NAMALWA (cell line): Measurements from ENCODE around the gene ISM1.

ENCODE experiments used
- DNase-seq: peaks from one replicate; pipeline ENCODE4 v3.0.0-alpha.2; 2015; ENCODE audit warnings: low spot score

The ISM1 gene

DNA sequence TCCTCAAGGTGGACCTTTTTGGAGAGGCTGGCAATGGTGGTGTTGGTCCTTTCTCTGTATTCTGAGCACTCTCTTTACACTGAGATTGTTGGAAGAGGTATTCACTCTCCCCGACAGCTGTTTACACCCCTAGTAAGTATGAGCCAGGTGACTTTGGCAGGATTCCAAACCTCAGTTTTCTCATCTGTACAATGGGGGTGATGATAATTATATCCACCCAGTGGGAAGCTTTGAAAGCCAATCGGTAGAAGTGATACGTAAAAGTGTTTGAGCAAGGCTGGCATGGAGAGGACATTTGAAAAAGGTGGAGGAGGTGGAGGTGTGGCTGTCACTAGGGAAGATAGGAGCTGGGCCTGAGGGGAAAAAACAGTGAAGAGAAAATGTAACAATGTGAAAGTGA lies 35.5 kb downstream of the ISM1 start:
- DNase-seq, result no peak

DNA sequence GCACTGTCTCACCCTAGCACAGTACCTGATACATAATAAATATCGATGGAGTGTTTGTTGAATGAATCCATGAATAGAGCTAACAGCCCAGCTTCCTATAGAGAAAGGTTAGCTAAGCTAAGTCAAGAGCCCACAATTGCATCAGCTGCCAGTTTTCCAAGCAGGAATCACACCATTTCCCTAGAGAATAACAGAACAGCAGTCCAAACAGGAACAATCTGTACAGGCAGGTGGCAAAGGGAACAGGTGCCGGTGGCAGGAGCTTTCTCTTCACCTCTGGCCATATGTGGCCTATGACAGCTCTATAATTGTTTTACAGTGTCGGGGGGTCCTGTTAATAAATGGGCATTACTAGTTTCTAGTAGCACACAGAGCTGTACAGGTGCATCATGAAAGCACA lies 38.8 kb downstream of the ISM1 start:
- DNase-seq, result no peak

DNA sequence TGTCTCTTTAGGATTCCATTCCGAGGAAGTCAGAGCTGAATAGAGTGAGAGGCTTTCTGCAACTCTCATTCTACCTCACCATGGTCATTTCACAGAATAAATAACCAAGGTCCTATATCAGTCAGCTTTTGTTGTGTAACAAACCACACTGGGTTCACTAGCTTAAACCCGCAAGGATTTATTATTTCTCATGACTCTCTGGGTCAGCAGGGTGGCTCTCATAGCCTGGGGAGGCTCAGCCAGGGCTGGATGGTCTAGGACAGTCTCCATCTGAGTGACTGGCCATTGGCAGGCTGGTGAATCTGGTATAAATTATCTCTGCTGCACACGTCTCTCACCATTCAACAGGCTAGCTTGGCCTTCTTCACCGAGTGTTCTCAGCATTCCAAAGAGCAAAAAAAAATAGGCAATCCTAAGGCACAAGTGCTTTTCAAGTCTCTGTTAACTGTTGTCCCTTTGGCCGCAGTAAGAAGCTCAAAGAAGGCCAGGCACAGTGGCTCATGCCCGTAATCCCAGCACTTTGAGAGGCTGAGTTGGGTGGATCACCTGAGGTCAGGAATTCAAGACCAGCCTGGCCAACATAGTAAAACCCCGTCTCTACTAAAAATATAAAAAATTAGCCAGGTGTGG lies 39.7 kb downstream of the ISM1 start:
- DNase-seq, result no peak

DNA sequence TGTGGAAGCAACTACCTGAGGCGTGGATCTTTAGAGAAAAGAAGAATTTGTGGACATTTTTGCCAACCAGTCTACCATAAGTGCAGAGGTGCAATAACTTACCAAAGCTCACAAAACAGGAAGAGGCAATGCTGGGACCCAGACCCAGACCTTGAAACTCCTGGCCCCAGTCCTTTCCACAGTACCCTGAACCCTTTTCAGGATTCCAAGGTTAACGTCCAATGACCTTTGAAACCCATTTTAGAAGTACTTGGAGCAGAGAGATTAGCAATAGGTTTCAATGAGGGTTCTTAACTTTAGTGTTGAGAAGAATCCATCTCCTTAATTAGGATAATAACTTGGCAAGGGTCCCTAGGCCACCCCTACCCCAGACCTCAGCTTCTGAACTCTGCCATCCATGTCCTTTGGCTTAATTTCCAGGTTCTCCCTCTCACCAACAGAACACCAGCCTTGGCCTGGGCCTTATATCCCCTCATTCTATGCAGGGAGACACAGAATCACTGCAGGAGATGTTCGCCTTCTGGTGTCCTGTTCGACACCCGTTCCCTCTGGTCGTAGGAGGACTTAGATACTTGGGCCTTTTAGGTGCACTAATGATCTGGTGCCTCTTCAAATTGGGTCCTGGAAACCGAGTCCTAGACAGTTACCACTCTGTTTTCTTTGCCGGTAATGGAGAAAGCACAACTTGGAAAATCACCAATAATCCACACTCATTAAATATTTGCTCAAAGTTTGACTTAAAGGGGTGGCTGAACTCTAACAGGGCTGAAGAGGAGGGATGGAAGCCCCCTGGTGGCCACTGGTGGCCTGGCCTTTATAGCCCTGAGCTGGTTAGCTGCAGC lies 40.6 kb downstream of the ISM1 start:
- peak; percentile 56 for DNase-seq

DNA sequence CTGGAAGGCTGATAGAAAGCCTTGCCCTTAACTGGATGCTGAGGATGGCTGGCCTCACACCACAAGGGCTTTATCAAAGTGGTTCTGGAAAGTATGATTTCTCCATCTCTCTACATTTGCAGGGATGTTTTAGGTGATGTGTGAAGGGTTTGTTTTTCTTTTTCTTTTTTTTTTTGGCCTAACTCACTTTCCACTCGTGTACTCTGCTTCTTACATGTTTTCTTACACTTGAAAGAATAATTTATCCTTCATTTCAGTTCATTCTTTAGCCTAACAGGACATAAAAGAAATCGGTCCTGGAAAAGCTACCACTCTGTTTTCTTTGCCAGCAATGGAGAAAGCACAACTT lies 41.2 kb downstream of the ISM1 start:
- no peak for DNase-seq

DNA sequence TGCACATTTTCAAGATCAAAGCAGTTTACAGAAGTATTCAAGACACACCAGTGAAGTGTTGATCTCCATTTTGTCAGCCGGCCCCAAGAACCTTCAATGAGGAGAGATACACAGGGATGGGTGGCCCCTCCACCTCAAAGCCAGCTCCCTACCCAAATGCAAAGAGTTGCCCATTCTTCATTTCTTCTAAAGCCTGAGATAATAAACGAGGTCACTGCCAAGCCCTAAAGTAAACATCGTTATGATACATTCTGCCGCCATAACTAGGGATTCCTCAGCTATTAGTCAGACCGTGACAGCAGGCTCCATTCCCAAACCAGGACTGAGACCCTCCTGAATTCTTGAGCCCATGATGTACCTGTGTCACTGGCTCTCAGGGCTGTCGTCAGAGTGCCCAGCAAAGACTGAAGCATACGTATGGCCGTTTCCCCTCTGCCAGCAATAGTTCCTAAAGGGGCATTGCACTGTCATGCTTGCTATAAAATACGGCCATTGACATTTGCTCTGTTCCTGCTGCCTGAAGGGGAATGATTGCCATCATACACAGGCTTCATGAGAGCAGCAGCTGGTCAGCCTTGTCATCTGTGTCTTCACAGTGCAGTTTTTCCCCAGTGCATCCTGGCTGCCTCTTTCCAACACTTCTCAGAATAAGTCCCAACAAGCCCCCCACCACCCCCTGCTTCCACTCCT lies 41.7 kb downstream of the ISM1 start:
- DNase-seq, result no peak

DNA sequence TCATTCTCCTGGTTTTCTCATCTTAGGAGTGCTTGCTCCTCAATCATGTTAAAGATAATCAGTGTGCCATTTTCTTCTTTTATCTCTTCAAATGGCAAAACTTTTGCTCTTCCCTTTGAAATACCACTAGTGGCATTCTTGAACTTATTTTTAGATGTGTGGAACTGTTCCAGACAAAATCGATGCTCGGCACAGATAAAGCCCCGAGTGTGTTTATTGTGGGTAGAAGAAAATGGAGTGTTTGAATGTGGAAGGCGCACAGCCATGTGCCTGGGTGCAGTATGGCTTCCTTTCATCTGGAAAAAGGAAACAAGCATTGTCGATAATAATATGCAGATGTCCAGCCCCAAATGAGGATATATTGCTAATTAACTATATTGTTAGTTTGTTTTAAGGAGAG lies 42.4 kb downstream of the ISM1 start:
- DNase-seq, result no peak

DNA sequence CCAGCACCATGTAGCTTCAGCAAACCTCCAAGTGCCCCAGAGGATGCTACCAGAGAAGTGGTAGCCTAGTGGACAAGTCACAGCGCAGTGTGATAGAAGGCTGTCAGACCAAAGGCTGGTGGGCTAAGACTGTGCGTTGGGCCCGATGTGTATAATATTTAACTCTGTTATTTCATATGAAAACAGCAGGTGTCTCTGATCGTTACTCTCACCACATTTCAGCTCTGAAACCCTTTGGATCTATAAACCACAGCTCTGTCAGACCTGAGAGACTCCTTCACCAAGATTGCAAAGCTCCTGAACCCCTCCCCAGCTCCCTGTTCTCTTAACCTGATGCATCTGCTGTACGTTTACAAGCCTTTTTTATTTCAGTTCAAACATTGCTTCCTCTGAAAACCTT lies 43.8 kb downstream of the ISM1 start:
- DNase-seq, result no peak

DNA sequence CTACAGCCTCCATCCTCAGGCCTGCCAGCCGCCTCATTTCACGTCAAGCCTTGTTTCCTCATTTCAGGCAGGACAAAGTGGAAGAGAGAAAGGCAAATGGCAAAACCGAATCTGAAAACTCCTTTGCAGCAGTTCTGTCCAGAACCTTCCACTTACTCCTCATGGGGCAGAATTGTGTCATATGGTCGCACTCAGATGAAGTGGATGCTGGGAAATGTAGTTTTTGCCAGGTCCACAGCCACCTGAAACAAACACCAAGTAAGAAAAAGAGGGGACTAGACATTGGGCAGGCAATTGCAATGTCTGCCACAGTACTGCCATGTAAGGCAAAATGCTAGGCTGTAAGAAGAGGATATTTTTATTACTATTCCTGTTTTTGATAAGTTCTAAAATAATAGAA lies 44.9 kb downstream of the ISM1 start:
- DNase-seq, result no peak

DNA sequence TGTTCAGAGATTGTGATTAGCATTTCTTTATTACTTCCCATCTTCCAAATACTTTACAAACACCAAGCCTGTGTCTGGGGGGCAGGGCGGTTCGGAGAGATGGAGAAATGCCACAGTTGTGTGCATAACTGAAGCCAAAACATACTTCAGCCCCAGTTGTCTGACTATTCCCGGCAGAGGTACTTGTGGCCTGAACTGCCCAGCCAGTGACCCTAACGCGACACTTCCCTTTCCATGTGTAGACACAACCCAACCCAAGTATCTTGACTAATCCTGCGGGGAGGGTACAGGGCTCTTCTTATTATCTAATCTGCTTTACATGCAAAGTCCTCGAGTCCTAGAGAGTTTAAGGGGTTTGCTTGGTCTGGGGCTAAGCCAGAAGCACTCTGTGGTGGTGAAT lies 46.2 kb downstream of the ISM1 start:
- no peak for DNase-seq

DNA sequence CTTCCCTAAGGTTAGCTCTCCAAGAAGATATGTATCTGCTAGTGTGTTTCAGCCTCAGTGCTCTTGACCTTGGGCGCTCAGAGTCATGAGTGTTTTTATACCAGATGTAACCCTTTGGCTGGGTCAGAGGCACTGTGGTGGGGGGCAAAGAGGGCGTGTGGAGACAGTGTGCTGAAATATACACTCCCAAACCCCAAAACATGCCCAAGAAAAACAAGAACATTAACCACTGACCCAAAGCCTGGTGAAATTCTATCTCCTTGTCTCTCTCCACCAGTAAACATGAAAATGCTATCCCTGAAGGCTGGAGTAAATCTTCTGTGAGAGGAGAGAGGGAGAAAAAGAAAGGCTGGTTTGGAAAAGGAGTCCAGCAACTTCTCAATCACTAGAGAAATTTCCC lies 47.9 kb downstream of the ISM1 start:
- no peak for DNase-seq

DNA sequence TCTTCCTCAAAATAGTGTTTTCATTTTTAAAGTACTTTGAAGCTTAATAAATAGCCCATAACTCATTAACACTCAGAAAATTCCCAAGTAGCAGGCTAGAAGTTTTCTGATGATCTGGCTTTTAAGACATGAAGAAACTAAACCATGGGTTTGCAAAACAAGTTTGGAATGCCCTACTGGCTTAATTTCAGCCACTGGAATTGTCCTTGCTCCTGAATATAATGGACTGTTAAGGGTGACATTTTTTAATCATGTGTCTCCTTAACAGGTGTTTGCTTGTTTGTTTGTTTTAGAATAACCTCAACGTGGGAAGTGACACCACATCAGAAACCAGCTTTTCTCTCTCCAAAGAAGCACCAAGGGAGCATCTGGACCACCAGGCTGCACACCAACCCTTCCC lies 49.1 kb downstream of the ISM1 start:
- DNase-seq, result no peak

DNA sequence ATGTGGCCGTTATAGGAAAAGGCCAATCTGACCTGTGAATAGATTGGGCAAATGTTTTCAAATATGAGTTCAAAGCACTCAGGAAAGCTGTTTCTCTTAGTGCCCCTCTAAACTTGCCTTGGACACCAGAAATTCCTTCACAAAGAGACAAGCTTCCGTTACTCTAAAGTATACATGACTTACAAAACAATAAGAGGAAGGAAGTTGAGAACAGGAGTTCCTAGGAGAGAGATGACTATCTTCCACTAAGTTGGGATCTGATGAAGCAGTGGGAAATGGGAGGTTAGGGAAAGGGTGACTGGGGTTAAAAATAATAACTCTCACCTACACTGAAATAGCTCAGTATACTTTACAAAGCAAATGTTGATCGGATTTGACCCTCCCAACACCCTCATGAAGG lies 50.0 kb downstream of the ISM1 start:
- no peak for DNase-seq

DNA sequence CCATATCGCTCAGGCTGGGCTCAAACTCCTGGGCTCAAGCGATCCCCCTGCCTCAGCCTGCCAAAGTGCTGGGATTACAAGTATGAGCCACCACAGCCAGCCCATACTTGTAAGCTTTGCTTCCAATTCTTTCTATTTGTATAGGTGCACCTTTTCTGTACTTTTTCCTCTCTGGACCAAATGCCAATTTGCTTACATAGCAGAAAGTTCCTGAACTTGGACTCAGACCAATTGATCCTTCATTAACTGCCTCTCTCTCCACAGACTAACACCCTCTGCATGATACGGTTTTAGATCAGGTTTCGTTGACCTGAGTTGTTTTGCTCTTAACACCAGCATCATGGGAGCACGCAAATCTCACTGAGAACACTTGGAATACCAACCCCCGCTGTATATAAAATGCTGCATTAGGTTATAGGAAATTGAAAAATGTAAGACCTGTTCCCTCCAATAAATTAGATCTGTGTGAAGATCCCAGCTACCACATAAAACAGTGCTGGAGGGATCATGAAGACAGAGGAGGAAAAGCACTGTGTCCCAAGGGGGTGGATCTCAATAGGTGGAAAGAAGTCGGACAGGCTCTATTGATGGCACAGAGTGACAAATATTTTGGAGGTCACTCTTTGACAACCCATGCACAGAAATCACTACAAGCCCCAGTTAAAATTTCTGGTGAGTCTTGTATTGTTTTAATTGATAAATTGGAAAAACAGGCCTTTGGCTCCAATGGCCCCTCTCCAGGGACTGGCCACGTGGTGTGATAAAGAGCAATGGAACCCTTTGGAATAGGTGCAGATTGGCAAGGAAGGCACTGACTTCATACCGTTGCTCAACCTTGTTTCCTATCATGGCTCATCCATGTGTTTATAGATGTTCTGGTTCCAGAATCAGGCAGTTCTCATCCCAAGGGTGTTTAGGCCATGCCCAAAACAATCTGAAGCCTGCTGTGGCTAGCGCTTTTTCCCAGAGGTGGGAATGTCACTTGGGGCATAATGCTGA lies 51.2 kb downstream of the ISM1 start:
- DNase-seq, result no peak

DNA sequence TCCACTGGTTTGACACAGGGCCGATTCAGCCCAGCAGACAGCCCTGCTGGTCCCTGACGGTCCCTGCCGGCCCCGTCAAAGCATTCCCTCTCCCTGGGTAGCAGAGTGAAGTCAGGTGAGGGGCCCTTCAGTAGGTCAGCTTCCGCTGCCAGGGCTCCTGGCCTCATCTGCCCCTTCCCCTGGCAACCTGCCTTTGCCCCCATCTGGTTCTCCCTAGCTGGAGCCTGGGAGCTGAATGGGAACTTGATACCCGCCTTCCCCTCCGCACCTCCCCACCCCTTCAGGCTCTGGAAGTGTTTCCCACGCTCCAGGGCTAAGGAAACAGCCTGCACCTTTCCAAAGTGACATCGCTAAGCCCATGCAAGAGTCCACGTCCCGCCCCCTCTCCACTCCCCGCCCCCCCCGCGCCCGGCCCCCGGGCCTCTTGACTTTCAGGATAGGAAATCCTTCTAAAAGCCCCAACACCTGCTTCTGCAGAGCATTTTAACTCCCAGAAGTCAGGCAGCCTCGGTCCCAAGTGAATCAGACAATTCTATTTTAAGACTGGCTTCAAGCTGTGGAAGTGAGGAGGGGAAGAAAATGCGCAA lies 53.3 kb downstream of the ISM1 start:
- no peak for DNase-seq

DNA sequence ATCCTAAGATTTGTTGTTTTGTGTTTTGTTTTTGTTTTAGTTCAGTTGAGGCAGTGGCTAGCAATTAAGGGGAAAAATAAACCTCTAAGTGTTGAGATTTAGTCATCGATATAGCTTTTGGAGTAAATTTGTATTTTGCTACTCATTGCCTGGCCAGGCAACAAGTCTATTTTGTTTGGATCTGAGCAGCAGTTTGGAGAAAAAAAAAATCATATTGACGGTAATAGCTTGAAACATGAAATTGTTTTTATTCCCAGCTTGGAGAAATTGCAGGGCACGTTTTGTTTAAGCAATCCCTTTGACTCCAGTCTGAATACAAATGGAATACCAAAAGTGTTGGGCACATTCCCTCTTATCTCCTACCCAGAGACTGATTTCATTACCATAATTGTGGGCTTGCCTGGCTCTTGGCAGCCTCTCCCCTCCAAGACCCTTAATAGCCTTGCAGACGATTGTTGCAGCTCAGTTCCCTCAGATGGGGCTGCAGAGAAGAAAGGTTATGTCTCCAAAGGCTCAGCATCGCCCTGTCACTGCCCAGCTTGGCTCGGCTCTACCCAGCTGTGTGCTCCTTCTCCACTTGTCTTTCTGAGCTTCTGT lies 56.0 kb downstream of the ISM1 start:
- no peak for DNase-seq

DNA sequence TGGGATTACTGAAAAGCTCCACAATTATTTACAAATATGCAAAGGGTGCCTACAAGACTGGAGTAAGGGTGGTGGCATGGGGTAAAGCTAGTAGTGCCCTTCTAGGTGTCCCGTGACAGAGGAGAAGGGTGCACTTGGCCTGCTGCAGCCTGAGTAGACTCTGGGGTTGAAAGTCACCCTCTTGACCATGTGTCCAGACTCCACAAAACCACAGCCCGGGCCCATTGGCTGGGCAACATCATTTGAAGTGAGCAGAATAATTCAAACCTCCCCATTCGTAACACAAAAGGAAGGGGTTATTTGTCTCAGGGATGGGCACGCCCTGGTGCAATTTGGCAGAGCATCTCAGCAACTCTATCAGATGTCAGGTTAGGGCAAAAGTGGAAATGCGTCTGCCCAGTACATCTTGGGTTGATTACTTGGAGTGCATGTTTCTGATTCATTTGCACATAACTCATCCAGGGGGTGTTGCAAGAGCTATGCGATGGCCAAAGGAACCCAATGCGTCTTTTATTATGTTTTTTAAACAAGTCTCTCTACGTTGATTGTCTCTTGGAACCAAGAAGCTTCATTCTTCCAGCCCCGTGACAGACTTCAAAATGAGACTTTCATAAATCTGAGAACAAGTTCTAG lies 56.7 kb downstream of the ISM1 start:
- DNase-seq, result no peak

DNA sequence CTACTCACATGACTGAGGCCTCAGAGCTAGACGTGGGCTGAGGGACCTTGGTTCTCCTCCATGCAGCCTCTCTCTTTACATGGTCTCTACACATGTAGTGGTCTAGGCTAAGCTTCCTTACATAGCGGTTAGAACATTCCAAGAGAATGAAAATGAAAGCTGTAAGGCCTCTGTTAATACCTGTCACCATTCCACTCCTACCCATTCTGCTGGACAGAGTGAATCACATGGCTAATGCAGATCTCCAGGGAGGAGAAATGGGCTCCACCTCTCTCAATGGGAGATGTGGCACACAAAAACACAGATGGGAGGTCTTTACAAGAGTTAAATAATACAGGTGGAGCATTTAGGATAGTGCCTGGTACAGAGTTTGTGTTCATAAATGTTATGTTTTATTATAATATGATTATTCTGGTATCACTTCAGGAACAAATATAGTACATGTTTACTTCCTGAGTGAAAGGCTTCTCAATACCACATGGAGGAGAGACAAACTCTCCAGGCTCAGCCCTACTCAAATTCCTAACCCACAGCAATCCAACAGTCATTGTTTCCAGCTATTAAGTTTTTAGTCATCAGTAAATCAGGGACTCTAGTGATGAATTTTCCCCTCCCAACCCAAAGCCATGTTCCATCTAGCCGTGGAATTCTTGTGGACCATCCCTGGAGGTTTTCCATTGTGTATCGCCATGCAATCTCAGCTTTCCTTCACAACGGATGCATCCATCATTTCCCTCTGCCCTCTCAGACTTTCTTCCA lies 57.9 kb downstream of the ISM1 start:
- no peak for DNase-seq

DNA sequence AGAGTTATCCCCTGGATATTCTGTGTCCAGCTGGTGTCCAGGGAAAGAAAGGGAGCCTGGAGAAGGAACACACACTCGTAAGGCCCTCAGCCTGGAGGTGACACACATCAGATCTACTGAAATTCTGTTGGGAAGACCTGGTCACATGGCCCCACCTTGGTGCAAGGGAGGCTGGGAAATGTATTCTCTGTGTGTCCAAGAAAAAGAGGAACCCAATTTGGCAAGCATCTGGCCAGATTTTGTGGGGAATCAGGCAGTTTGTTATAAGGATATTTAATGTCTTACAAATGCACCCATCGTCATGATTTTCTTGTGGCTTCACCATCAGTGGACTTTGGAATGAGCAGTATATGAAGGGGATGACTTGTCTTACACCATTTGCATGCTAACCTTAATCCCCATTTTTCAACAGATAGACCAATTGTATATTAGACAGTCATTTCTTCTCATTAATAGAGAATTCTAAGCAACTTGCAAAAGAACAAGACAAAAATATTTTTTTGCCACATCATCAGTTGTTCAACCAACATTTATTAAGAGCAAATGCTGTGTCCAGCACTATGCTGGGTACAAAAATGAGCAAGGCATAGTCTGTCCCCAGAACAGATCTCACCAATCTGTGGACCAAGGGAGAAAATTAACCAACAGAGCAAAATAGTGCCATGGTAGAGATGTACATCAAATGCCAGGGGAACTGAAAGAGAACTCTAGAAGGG lies 59.7 kb downstream of the ISM1 start:
- DNase-seq, result no peak
